ENCODE measurements around the gene CCR7. TPM values are rescaled to one million over a fixed set of nuclear protein-coding genes. Genes with fewer than 3 reads are reported as not detected.
A peak's percentile ranks its signal among the peaks of the same experiment; 100 is the strongest.

The CCR7 gene
- polyA plus RNA-seq, 1 of the 3 experiments (the other 2 are of a cell fraction) = not detected

DNA sequence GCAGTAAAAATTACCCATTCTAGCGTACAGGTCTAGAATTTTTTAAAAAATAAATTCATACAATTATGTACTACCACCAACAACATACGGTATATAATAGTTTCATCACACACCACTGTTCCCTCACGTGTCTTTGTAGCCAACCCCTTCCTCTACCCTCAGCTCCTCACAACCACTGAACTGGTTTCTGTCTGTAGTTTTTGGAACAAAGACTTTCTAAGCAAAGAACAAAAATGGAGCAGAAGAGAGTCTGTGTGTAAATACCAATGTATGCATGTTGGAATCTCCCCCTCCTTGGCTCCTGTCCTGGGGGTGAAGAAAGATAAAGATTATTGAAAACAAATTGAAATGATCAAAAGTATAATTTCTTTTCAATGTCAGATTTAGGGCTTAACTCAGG, 31.9 kb upstream of the CCR7 start:
- WGBS (ENCODE audit: low lambda C conversion rate) = 83% methylated on average over 3 of the region's 3 CpGs
- no peak overlapping the region for H3K4me2 ChIP-seq
- CTCF ChIA-PET = interaction anchor here (0.7 kb wide), 1 partner anchor 180 kb away, joined by 3 read pairs; no protein-coding TSS in a partner anchor

GRCh38 chr17:40596261-40596919, 31.1 kb upstream of the CCR7 start:
- Histone ChIP-seq H3K27me3 (ENCODE audit: insufficient read depth) (no peaks in the 10 kb centered on the region; the same call in 1 of the 2 replicates), H3K79me2 (ENCODE audit: insufficient read depth) (no peaks in the 10 kb centered on the region), H3K27ac (ENCODE audit: low read depth in 2 of 2, low read length in 1 of 2) (no peak overlapping the region), H3K36me3 (replicated peaks in 1 of 2; ENCODE audit: control insufficient read depth in 1 of 2, insufficient read depth in 2 of 2, low read length in 1 of 2) (no peaks in the 10 kb centered on the region), H3K4me1 (ENCODE audit: control insufficient read depth in 1 of 2, insufficient read depth in 2 of 2, low read depth in 1 of 2, low read length in 1 of 2) (no peaks in the 10 kb centered on the region), H3K4me3 (ENCODE audit: low read depth in 2 of 2, low read length in 1 of 2) (no peak overlapping the region), H2AFZ (ENCODE audit: low read depth) (no peak overlapping the region), H4K20me1 (ENCODE audit: insufficient read depth) (no peaks in the 10 kb centered on the region), H3K4me2 (no peak overlapping the region), H3K9ac (no peak overlapping the region), H3K9me2 (no peaks in the 10 kb centered on the region), H3K9me3 (no peaks in the 10 kb centered on the region), H3F3A (replicated peaks; ENCODE audit: insufficient read depth) (no peaks in the 10 kb centered on the region)
- POLR2A ChIA-PET = no interaction called here
- CTCF ChIA-PET = no interaction called here
- 39% methylated on average over 7 of the region's 7 CpGs for WGBS (ENCODE audit: low lambda C conversion rate)
- no peak for TF ChIP-seq TCF12 (IDR thresholded peaks at IDR 0.05)
- TF ChIP-seq GATA2 (CRISPR knock-in tag; IDR thresholded peaks at IDR 0.05) = no peak
- no peak for TF ChIP-seq CTCF (IDR thresholded peaks at IDR 0.05)
- no peak for TF ChIP-seq TEAD4 (IDR thresholded peaks at IDR 0.05; ENCODE audit: borderline replicate concordance, insufficient read depth)
- TF ChIP-seq CHD2 (IDR thresholded peaks at IDR 0.05; ENCODE audit: low read length, partially characterized antibody) = no peak
- no peak for TF ChIP-seq POLR2AphosphoS5 (IDR thresholded peaks at IDR 0.05; ENCODE audit: low read depth, low read length)
- no peak for TF ChIP-seq ELF1 (IDR thresholded peaks at IDR 0.05)
- TF ChIP-seq REST (IDR thresholded peaks at IDR 0.05; ENCODE audit: low read depth, low read length) = no peak
- TF ChIP-seq RAD21 (IDR thresholded peaks at IDR 0.05; ENCODE audit: low read length) = no peak
- no peak for TF ChIP-seq JUND (IDR thresholded peaks at IDR 0.05)
- no peak for TF ChIP-seq SMC3 (IDR thresholded peaks at IDR 0.05; ENCODE audit: low read depth, low read length)
- peak; percentile 88 for TF ChIP-seq USF1 (IDR thresholded peaks at IDR 0.05; ENCODE audit: borderline replicate concordance, low read depth)
- peak; percentile 41; the same call in 1 of the 2 replicates for TF ChIP-seq MAX (IDR thresholded peaks at IDR 0.05; ENCODE audit: low read depth)
- DNase-seq = peak; percentile 32

More for the DNA sequence above, 31.9 kb upstream of the CCR7 start:
- Histone ChIP-seq H3K27ac (ENCODE audit: low read depth in 2 of 2, low read length in 1 of 2) (no peak overlapping the region), H3F3A (replicated peaks; ENCODE audit: insufficient read depth) (no peaks in the 10 kb centered on the region), H3K79me2 (ENCODE audit: insufficient read depth) (no peaks in the 10 kb centered on the region), H3K9ac (no peak overlapping the region), H2AFZ (ENCODE audit: low read depth) (no peak overlapping the region), H4K20me1 (ENCODE audit: insufficient read depth) (no peaks in the 10 kb centered on the region), H3K36me3 (replicated peaks in 1 of 2; ENCODE audit: control insufficient read depth in 1 of 2, insufficient read depth in 2 of 2, low read length in 1 of 2) (no peaks in the 10 kb centered on the region), H3K4me1 (ENCODE audit: control insufficient read depth in 1 of 2, insufficient read depth in 2 of 2, low read depth in 1 of 2, low read length in 1 of 2) (no peaks in the 10 kb centered on the region), H3K27me3 (ENCODE audit: insufficient read depth) (no peaks in the 10 kb centered on the region; the same call in 1 of the 2 replicates), H3K9me3 (no peaks in the 10 kb centered on the region), H3K4me3 (ENCODE audit: low read depth in 2 of 2, low read length in 1 of 2) (no peak overlapping the region), H3K9me2 (no peaks in the 10 kb centered on the region)
- DNase-seq = no peak
- TF ChIP-seq NFIC (IDR thresholded peaks at IDR 0.05; ENCODE audit: borderline replicate concordance) = no peak
- TF ChIP-seq, protein P1, sequence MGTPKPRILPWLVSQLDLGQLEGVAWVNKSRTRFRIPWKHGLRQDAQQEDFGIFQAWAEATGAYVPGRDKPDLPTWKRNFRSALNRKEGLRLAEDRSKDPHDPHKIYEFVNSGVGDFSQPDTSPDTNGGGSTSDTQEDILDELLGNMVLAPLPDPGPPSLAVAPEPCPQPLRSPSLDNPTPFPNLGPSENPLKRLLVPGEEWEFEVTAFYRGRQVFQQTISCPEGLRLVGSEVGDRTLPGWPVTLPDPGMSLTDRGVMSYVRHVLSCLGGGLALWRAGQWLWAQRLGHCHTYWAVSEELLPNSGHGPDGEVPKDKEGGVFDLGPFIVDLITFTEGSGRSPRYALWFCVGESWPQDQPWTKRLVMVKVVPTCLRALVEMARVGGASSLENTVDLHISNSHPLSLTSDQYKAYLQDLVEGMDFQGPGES (IDR thresholded peaks at IDR 0.05; ENCODE audit: low read depth, low read length) = no peak
- no peak for TF ChIP-seq RCOR1 (IDR thresholded peaks at IDR 0.05; ENCODE audit: low read length)
- no peak for TF ChIP-seq MAX (IDR thresholded peaks at IDR 0.05; ENCODE audit: low read depth)
- no peak for TF ChIP-seq GABPA (IDR thresholded peaks at IDR 0.05; ENCODE audit: low read depth)
- TF ChIP-seq RFX5 (IDR thresholded peaks at IDR 0.05; ENCODE audit: low read length) = no peak
- no peak for TF ChIP-seq TAF1 (IDR thresholded peaks at IDR 0.05; ENCODE audit: borderline replicate concordance, low read depth, low read length)
- TF ChIP-seq MXI1 (IDR thresholded peaks at IDR 0.05; ENCODE audit: low read depth, low read length) = no peak
- no peak for TF ChIP-seq MEF2A (IDR thresholded peaks at IDR 0.05; ENCODE audit: borderline replicate concordance, low read depth)
- TF ChIP-seq POLR2AphosphoS5 (IDR thresholded peaks at IDR 0.05; ENCODE audit: low read depth, low read length) = no peak
- POLR2A ChIA-PET = no interaction called here

Data from SK-N-SH (cell line).